GM19397 (cell line): Measurements from ENCODE around the gene WFDC1.

Experiments
- ATAC-seq: cut with Tn5 transposase; IDR thresholded peaks from one replicate; pipeline ENCODE4 v1.9.1; 2021; ENCODE audit warnings: mild to moderate bottlenecking, moderate library complexity; ENCODE audit not compliant: unreplicated experiment

WFDC1 gene

DNA sequence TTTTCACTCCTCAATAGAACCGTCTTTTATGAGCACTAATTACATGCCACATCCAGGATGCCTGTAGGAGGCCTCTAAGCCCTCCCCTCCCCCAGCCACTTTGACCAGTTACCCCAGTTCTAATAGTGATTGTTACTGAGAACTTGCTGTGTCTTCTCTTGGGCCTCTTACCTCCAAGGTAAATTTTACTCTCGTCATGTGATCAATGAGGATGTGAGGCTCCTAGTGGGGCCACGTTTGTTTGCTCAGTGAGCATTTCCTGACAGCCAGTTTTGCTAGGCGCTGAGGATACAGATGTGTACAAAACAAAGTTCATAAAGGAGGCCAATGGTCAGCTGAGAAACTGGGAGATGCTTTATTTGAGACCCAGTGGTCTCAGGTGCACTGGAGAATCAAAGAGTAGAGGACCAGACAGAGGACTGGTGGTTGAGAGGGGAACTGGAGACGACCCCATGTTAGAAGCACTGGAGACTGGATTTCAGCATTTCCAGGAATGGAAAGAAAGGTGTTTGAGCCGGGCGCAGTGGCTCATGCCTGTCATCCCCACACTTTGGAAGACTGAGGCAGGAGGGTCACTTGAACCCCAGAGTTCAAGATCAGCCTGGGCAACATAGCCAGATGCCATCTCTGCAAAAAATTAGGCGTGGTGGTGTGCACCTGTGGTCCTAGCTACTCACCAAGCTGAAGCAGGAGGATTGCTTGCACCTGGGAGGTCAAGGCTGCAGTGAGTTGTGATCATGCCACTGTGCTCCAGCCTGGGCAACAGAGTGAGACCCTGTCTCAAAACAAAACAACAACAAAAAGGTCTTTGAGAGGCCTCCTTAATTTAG lies 76.3 kb downstream of the WFDC1 start:
- no peak for ATAC-seq

DNA sequence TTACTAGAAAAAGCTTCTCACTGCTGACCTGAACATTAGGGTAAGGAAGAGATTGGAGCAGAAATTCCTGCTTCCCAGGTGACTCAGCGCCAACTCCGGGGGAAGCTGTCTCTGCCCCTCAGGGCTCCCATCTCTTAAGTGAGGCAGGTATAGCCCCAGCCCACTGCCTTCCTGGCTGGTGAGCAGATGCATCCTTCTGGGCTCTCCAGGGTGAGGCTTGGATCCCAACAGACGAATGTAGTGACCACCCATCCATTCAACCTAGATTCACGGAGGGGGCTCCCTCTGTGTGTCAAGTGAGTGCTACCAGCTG lies 76.8 kb downstream of the WFDC1 start:
- no peak for ATAC-seq

DNA sequence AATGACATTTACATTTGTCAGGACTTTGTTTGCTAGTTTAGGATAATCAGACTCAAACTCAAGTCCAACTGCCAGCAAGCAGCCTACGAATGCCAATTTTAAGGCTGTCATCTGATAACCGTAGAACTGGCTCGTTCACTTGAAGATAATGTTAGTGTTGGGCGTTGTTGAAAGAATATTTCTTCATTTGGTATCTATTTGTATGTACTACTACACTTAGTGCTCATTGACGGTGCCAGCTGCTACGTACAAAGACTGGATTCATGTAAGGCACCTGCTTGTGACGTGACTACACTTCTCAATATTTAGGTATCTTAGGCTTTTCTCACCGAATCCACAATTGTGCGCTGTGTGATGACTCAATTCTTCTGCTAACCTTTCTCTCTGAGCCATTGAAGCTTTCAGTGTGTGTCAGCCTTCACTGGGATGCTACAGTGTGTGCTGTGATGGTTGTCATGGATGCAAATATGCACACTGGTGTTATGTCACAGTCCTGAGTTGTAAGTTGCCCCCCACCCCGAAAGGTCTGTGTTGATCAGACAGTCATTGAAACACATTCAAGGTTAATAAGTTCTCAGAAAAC lies 79.3 kb downstream of the WFDC1 start:
- ATAC-seq: no peak

DNA sequence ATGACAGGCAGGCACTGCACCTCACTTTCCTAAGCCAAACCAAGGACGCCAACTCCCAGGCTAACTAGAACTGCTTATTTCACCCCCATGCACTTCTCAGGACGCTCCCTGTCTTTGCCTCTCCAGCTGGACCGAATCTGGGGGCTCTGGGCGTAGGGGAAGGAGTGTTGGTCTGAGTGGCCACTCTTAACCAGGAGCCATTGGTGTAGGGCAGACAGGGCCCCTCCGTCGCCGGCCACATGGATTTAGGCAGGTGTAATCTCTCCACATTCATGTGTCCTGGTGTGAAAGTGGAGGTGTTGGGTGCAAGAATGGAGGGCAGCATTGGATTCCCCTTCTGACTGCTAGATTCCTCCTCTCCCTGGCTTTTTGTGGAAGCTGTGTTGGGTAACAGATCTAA lies 83.4 kb downstream of the WFDC1 start:
- ATAC-seq: no peak

DNA sequence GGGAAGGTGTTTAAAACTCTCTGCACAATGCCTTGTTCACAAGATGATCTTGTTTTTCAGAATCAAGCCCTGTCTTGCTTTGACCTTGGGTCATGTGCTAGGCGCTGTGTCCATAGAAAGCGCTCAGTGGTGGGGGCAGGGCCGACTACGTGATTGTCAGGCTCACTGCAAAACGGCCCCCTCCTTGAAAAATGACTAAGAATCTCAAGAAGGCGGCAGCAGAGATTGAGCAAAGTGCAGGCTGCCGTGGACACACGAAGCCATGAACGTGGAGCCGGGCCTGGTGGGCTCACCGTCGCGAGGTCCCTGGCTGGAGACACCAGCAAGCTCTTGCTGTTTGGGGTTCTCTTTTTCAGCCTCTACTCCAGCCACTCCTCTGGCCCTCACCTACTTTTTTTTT lies 83.9 kb downstream of the WFDC1 start:
- no peak for ATAC-seq

DNA sequence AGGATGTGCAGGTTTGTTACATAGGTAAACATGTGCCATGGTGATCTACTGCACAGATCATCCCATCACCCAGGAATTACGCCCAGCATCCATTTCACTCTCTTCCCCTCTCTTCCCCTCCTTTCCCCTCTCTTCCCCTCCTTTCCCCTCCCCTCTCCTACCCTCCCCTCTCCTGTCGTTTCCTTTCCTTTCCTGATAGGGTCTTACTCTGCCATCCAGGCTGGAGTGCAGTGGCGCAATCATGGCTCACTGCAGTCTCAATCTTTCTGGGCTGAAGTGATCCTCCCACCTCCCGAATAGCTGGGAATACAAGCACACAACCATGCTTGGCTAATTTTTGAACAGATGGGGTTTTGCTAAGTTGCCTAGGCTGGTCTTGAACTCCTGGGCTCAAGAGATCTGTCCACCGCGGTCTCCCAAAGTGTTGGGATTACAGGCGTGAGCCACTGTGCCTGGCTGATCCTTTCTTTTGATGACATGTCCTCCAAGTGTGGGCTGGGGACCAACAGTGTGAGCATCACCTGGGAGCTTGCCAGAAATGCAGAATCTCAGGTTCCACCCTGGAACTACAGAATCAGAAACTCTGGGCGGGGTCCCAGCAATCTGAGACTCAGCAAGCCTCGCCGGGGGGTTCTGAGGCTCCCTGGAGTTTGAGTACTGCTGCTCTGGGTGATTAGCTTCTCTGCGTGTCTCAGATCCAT lies 84.5 kb downstream of the WFDC1 start:
- ATAC-seq: no peak
